NCI-H128 (cell line): ENCODE results near the gene NGRN.
A peak's percentile ranks its signal among the peaks of the same experiment; 100 is the strongest.

Source experiments
- DNase-seq: peaks from one replicate; lab custom pipeline; 2025; ENCODE audit not compliant: unreplicated experiment; lab: John Stamatoyannopoulos, UW

NGRN gene

DNA sequence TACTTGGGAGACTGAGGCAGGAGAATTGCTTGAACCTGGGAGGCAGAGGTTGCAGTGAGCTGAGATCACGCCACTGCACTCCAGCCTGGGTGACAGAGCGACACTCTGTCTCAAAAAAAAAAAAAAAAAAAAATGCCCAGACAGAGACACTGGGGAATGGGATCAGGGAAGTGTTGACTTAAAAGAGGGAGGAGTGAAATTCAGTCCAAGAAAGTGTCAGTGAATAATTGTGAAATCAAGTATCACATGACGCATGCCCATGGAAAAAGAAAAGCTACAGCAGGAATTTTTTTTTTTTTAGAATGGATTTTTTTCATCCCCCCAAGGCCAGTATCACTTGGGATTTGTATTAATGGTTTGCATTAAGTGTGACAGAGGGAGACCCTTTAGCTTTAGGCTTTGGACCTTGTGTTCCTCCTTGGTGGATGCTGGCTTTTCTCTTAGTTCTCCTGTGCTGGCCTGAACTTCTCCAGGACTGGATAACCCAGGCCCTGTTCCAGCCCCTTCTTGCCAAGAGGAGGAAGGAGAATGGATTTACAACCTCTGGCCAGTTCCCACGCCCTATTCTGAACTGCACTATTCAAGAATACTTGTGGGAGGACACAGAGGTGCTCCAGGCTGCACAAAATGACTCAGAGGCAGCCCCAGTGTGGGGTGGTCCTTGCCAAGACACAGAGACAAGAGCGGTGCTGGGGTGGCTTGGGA, 50.0 kb downstream of the NGRN start:
- no peak for DNase-seq

DNA sequence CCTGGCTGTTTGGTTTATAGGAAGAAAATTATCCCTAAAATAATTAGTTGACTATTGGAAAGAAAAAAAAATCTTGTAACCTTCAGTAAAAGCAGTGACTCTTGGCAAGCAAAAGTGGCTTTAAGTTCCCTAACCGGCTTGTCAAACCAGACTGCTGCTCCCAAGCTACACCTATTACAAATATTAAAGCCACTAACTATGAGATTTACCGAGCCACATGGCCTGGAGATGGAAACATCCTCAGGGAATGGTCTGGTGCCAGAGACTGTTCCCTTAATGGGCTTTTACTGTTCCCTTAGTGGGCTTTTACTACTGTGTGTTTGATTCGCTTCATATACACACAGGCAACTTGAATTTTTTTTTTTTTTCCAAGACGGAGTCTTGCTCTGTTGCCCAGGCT, 50.7 kb downstream of the NGRN start:
- DNase-seq = no peak

- DNase-seq = no peak
These were observed 53.1 kb downstream of the NGRN start for GRCh38 chr15:90318591-90318990.

- DNase-seq = peak; percentile 55
These were observed 54.8 kb downstream of the NGRN start for GRCh38 chr15:90320062-90320884.

- no peak for DNase-seq
These were observed 55.4 kb downstream of the NGRN start for GRCh38 chr15:90320885-90321278.
